Kidney (tissue), 14 donors: ENCODE measurements around the gene DOK4. TPM values are rescaled to one million over a fixed set of nuclear protein-coding genes. Genes with fewer than 3 reads are reported as not detected.

Experiments used
- DNase-seq, 5 donors: peaks; one replicate each; pipeline ENCODE4 v3.0.0-alpha.2; 2013 to 2020
- FAIRE-seq: peaks from 2 replicates; lab custom pipeline; 2012; peaks lifted over from hg19 to GRCh38; lab: Jason Lieb, UNC
- H3K27ac ChIP-seq, 2 donors: one replicate each; pipeline ENCODE4 v1.7.0; 2013; ENCODE audit warnings: low read depth in 2 of 2, low read length in 2 of 2, inconsistent platforms in 1 of 2
- H3K27me3 ChIP-seq: one replicate; pipeline ENCODE4 v1.7.1; 2013; ENCODE audit warnings: low read length, inconsistent platforms; ENCODE audit not compliant: control insufficient read depth, insufficient read depth
- H3K36me3 ChIP-seq, 3 donors: one replicate each; pipeline versions ENCODE4 v1.7.0 to v1.7.1; 2013; ENCODE audit warnings: low read length in 3 of 3, control low read depth in 1 of 3, inconsistent platforms in 1 of 3; ENCODE audit not compliant: insufficient read depth in 3 of 3, control insufficient read depth in 2 of 3
- H3K4me1 ChIP-seq, 3 donors: one replicate each; pipeline versions ENCODE4 v1.7.0 to v1.7.1; 2013; ENCODE audit warnings: low read length in 3 of 3, inconsistent platforms in 1 of 3, low read depth in 1 of 3; ENCODE audit not compliant: control insufficient read depth in 2 of 3, insufficient read depth in 2 of 3
- H3K4me3 ChIP-seq, 3 donors: one replicate each; pipeline versions ENCODE4 v1.7.0 to v1.8.1; 2013; ENCODE audit warnings: low read length in 3 of 3, control low read depth in 1 of 3, inconsistent platforms in 1 of 3
- H3K9ac ChIP-seq, 3 donors: one replicate each; pipeline versions ENCODE4 v1.7.0 to v1.7.1; 2013; ENCODE audit warnings: low read length in 3 of 3, control low read depth in 1 of 3, inconsistent platforms in 1 of 3
- H3K9me3 ChIP-seq, 3 donors: one replicate each; pipeline versions ENCODE4 v1.7.0 to v1.7.1; 2013; ENCODE audit warnings: low read length in 3 of 3, control low read depth in 1 of 3, inconsistent platforms in 1 of 3; ENCODE audit not compliant: control insufficient read depth in 2 of 3, insufficient read depth in 1 of 3
- CTCF ChIP-seq: IDR thresholded peaks from 3 replicates; pipeline ENCODE4 v1.5.1; 2012; ENCODE audit warnings: mild to moderate bottlenecking, moderate library complexity, borderline replicate concordance; ENCODE audit not compliant: insufficient read depth; ENCODE audit errors: extremely low read depth
- intact Hi-C: fragments of 100-400 bp; cut with DNase I; formaldehyde crosslinking; loops from one replicate; pipeline ENCODE4 v1.11.1; 2022
- polyA plus RNA-seq: library from polyadenylated mRNA; stranded (reverse); fragments of 350-450 nt; fragmentation: Illumina TruSeq; extraction: RNeasy Lipid Tissue Mini Kit (QIAGEN cat#74804); gene quantifications from one replicate; pipeline ENCODE4 v1.2.3, GENCODE V29; 2014; ENCODE audit warnings: low read depth, low replicate concordance; ENCODE audit not compliant: insufficient read depth
- total RNA-seq: library from RNA; stranded (reverse); fragmentation: NEBNext Ultra II Directional; extraction: Animal tissue kit (Norgen Biotek cat#: 25700); gene quantifications from one replicate; pipeline ENCODE4 v1.2.1, GENCODE V29; 2021
- donor health status: control.
- donor health status: control.
- donor health status: control.
- donor health status: control.
- donor health status: control.
- donor health status: DM: yes; HTN: yes; CAD: no.
- donor health status: Normal renal cell carcinoma (clear cell type).

DOK4 gene
- total and polyA plus RNA-seq, 2 donors from 2014 or later = 57.2 to 63.7 TPM

DNA sequence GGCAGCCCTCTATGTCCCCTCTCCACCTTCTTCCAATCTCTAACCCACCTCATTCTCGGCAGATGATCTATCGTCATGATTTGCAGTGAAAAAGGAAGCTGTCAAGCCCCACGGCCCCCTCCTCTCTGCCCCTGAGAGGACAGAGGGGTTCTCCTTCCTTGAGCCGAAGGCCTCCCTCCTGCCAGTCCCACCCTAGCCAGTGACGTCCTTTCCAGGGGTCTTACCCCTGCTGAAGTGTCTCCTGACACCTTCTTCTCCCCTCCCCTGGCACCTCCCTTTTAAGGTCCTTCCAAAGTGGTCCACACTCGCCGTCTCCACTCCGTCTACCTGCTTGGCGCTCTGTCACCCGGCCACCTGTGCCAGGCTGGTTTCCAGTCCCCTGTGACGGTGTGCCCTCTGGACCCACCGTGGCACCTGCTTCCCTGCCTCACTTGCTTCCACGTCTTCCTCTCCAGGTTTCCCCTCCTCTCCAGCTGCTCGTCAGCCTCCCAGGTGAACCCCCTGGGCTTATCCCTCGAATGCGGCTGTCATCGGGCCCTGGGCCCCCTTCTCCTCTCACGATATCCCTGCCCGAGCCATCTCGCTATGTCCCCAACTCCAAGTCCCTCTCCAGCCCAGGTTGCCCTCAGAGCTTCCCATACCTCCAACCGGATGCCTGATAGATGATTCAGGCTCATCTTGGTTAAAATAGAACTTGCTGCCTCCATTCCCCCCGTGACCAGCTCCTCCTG, 44.4 kb upstream of the DOK4 start:
- no peaks in the 10 kb centered on the region for H3K27me3 ChIP-seq
- H3K9me3 ChIP-seq = no peaks in the 10 kb centered on the region
- no peak overlapping the region for H3K9ac ChIP-seq
- H3K27ac ChIP-seq = no peak overlapping the region
- no peak overlapping the region for H3K4me3 ChIP-seq
- FAIRE-seq (no peak), DNase-seq (peak in 1 of 5 donors; percentile 57)
- peaks cover 4 to 31% (median 5%) of the 10 kb centered on the region in 3 donors for H3K4me1 ChIP-seq
- no peak for TF ChIP-seq CTCF
- intact Hi-C loops = no loop called here
- no peaks in the 10 kb centered on the region for H3K36me3 ChIP-seq

DNA sequence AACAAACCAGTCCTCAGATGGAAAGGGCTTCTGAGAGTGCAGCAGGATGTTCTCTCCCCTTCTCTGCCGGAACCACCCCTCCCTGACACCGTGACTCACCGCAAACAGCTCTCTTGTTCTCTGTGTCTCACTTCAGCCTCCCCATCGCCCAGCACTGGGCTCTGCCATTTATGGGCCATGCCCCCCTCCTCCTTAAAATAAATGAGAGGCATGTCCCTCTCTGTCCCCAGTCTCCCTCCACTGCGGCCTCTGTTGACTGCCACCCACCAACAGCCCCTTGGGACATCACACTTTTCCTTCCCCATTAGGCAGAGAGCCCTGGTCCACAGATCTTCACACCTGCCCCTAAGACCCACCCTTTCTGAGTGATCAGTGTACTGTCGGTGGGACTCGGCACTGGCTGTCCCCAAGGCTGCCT, 43.8 kb upstream of the DOK4 start:
- Histone ChIP-seq H3K27me3 (no peaks in the 10 kb centered on the region), H3K9me3 (no peaks in the 10 kb centered on the region), H3K4me3 (no peak overlapping the region), H3K27ac (no peak overlapping the region), H3K36me3 (no peaks in the 10 kb centered on the region), H3K9ac (no peak overlapping the region), H3K4me1 (peaks cover 5 to 28% (median 7%) of the 10 kb centered on the region in 3 donors)
- no peak for FAIRE-seq
- TF ChIP-seq CTCF = no peak
- intact Hi-C loops = no loop called here
- DNase-seq = peak in 2 of 5 donors; percentile 50 to 76

DNA sequence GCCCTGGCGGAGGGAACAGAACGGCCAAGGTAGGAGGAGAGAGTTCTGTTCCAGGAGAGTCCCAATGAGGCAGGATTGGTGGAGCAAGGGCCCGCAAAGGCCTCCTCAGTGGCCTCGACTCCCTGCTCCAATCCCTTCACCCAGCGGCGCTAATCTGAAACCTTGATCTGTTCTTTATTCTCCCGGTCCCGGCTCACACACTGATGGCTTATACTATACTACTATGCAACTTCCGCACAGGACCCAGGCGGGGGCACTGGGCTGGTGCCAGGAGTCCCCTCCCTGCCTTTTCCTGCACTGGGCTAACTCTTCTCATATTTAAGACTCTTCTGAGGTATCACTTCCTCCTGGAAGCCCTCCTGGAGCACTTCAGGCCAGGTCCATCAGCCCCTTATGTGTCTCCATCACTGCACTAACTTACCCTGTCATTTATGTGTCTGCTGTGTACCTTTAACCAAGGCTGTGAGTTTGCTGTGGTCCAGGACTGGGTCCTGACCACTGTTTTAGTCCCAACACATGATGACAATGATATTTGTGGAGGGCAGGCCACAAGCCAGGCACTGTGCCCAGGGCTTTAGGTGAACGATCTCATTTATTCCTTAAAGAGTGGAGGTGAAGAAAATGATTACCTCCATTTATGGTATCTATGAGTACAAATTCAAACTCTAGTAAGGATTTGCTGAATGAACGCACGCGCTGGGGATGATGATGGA, 43.3 kb upstream of the DOK4 start:
- no peak for TF ChIP-seq CTCF
- Histone ChIP-seq H3K36me3 (no peaks in the 10 kb centered on the region), H3K27ac (no peak overlapping the region), H3K27me3 (no peaks in the 10 kb centered on the region), H3K9me3 (no peaks in the 10 kb centered on the region), H3K4me1 (peaks cover 5 to 23% (median 7%) of the 10 kb centered on the region in 3 donors), H3K4me3 (no peak overlapping the region), H3K9ac (no peak overlapping the region)
- FAIRE-seq (no peak), DNase-seq (peak in 3 of 5 donors; percentile 3 to 55 (median 46))
- intact Hi-C loops = no loop called here
